GM19238 (cell line): ENCODE measurements around the gene TYR.
"Not testable (repeated sequence)": the region's sequence is repeated elsewhere in the genome, so short reads cannot be mapped to it uniquely, and the experiment has no call there.

Experiments used
- DNase-seq: peaks from one replicate; pipeline ENCODE4 v3.0.0; 2011; ENCODE audit warnings: low spot score; ENCODE audit not compliant: insufficient read length

Gene TYR

GRCh38 chr11:89342880-89343572 lies 165.4 kb downstream of the TYR start:
- DNase-seq, result not testable (repeated sequence)
